Activated naive CD4-positive, alpha-beta T cell treated with anti-CD3 and anti-CD28 coated beads, Interleukin-2, amount 50 U/mL, for 72 hours (primary cell): ENCODE data around the gene HUS1. TPM values are rescaled to one million over a fixed set of nuclear protein-coding genes. Genes with fewer than 3 reads are reported as not detected.
"Not testable (repeated sequence)": the region's sequence is repeated elsewhere in the genome, so short reads cannot be mapped to it uniquely, and the experiment has no call there.

Source experiments
- ATAC-seq, 2 donors: fragments of 150-1000 bp; cut with Tn5 transposase; 2 replicates each; pipeline ENCODE4 v1.10.0; 2021; ENCODE audit warnings: mild to moderate bottlenecking in 2 of 2, moderate library complexity in 2 of 2
- DNase-seq, 2 donors: peaks; one replicate each; pipeline ENCODE4 v3.0.0; 2021 to 2022; ENCODE audit warnings: low spot score in 2 of 2
- H3K27ac Mint-ChIP-seq, 2 donors: one replicate each; pipeline ENCODE4 v1.8.0; 2022; ENCODE audit warnings: mild to moderate bottlenecking in 2 of 2, mixed read lengths in 2 of 2
- H3K36me3 Mint-ChIP-seq, 2 donors: one replicate each; pipeline ENCODE4 v1.8.0; 2022; ENCODE audit warnings: mixed read lengths in 2 of 2
- H3K9me3 Mint-ChIP-seq, 2 donors: one replicate each; pipeline ENCODE4 v1.8.0; 2022; ENCODE audit warnings: mixed read lengths in 2 of 2
- total RNA-seq, 2 donors: library from RNA; stranded (reverse); gene quantifications; one replicate each; pipeline ENCODE4 v1.2.3, GENCODE V29; 2022

Gene HUS1
- 10 to 100 TPM; 33.7 to 76.2 TPM for total RNA-seq

DNA sequence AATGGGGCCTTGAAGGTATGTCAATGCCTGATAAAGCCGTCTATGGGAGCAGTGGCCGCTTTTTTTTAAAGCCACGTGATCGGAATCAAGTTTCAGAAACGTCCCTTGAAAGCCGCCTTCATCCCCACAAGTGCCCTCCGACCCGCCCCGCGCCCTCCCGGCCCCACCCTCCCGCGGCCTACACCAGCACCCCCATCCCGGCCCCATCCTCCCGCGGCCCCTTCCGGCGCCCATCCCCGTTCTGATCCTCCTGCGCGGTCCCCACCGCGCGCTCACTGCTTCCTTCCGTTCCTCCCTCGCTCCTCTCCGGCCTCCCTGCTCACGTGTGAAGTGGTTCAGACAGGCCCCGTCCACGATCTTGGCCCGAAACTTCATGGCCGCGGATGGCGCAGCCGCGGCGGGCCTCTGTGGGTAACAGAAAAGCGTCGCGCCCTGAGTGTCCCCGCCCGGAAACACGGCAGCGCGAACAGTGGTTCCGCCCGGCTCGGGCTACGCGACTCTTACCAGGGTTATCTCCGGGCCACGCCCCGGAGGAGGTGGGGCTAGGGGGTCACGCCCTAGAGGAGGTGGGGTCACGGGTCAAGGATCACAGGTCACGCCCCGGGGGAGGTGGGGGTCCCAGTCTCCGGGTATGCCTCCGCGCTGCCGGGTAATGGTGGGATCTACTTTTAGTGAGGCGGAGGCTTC lies at the start of gene HUS1:
Gene HUS1, minus strand, starts transcription at position 471 of the 687 bp plus-strand sequence. Its CDS starts 96 bp downstream, at position 375.
- DNase-seq (peak; percentile 90 to 94), ATAC-seq (peak; percentile 99)
- H3K27ac Mint-ChIP-seq = peak within 1 kb of the TSS; percentile 95 to 99
- no peaks in the 10 kb centered on the region for H3K9me3 Mint-ChIP-seq
- peaks cover 28 to 35% of the 10 kb centered on the region in 2 donors for H3K36me3 Mint-ChIP-seq

DNA sequence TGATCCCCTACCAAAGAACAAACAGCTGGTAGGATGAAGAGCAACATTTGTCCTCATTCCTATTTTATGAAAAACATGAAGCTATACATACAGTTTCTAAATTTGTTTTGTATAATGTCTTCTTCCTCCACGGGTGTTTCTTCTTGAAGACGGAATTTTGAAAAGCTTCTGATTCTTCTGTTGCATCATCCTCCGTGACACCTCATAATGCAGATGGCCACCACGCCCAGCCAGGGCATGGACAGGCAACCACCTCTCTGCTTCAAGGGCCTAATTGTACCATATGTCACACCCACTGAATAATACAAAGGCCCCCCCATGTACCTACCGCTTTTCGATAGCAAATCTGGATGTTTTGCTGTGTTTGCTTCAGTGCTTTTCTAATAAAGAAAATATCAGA lies 49.5 kb upstream of the HUS1 start, which contains the start of gene SUN3:
Gene SUN3, minus strand, starts transcription at position 170 of the 400 bp plus-strand sequence. Its CDS starts 169 bp downstream, at position 1.
- Mint-ChIP-seq H3K27ac (no peak within 1 kb of the TSS), H3K36me3 (no peaks in the 10 kb centered on the region), H3K9me3 (peaks cover 0 to 4% of the 10 kb centered on the region in 2 donors)
- DNase-seq = no peak
- ATAC-seq = no peak

DNA sequence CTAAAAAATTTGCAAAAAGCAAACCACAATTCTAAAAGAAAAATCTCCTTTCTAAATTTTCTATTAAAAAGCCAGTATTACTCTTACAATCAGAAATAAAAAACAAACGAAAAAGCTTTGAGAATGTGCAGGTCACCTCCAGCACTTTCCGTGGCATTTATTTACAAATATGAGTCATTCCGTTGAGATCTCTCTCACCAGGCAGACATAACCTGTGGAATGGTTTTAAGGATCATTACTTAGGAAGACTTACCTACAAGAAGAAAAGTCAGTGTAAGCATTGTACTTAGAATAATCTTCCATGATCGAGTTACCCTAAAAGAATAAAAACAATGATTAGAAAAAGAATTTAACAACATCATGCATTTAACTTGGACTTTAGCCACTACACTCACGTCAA lies 46.2 kb upstream of the HUS1 start:
- Mint-ChIP-seq H3K27ac (no peak overlapping the region), H3K36me3 (peaks cover 0 to 6% of the 10 kb centered on the region in 2 donors), H3K9me3 (peaks cover 9 to 16% of the 10 kb centered on the region in 2 donors)

DNA sequence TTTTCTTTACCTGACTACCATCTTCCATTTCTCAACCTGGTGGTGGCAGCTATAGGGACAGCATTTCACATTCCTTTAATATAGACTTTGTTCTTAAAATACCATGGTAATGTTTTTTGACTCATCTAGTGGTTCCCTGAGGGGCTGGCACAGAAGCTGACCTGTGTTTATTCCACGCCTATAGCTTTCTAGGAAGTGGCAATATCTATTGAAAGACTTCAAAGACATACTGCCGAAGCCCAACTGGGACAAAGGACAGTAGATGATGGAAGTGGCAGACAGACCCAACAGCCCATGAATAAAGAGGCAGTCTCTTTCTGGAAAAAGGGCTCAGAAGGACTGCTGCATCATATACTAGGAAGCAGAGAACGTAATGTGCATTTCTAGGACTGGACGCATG lies 38.3 kb upstream of the HUS1 start:
- no peak for DNase-seq
- H3K9me3 Mint-ChIP-seq = peaks cover 10 to 15% of the 10 kb centered on the region in 2 donors
- ATAC-seq = no peak
- H3K36me3 Mint-ChIP-seq = peaks cover 0 to 6% of the 10 kb centered on the region in 2 donors
- no peak overlapping the region for H3K27ac Mint-ChIP-seq

More for the DNA sequence above, 46.2 kb upstream of the HUS1 start:
- ATAC-seq (no peak), DNase-seq (no peak)

DNA sequence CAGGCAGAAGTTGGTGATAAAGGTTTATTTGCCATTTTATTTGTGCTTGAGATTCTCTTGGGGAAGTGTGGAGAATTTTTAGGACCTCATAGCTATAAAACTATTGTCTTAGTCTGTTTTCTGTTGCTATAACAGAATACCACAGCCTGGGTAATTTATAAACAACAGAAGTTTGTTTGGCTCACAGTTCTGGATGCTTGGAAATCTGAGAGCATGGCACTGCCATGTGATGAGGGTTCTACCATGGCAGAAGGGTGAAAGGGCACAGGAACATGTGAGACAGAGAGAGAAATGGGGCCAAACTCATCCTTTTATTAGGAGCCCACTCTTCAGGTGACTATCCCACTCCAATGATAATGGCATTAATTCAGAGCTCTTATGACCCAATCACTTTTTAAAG lies 37.2 kb upstream of the HUS1 start:
- H3K9me3 Mint-ChIP-seq = peaks cover 7 to 15% of the 10 kb centered on the region in 2 donors
- ATAC-seq (no peak), DNase-seq (no peak)
- H3K36me3 Mint-ChIP-seq = peaks cover 0 to 2% of the 10 kb centered on the region in 2 donors
- no peak overlapping the region for H3K27ac Mint-ChIP-seq

DNA sequence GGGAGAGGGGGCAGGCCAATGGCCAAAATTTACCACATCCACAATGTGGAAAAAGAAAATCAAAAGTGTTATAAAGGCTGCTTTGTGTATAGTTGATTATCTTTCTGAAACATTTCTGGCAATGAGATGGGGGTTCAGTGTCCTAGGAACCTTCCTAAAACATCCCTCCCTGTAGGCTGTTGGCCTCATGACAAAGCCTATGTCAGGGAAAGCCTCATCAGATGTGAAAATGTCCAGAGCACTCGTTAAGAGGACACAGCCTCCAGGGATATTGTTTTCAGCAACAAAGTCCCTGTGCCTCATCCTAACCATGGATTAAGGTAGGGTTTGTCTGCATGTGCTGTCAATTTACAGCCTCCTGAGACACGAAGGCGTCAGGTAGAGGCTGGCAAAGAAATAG lies 32.5 kb upstream of the HUS1 start:
- H3K36me3 Mint-ChIP-seq = no peaks in the 10 kb centered on the region
- no peak overlapping the region for H3K27ac Mint-ChIP-seq
- ATAC-seq (no peak), DNase-seq (no peak)
- H3K9me3 Mint-ChIP-seq = no peaks in the 10 kb centered on the region

DNA sequence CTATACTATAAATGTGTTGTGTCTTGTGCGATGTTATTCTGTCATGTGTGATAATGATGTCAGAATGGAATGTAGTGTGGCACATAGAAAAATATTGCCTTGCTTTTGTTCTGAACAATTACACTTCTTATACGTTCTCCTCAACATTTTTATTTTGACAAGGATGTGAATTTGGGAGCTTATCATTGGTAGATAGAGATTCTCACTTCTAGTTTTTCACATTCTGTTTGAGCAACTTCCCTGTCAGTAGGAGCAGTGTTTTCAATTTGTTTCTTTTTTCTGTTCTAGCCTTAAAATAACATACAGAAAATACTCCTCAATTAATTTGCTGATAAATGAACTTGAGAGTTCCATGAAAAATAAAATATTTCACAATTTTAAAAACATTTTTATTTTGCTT lies 31.9 kb upstream of the HUS1 start:
- no peaks in the 10 kb centered on the region for H3K9me3 Mint-ChIP-seq
- H3K36me3 Mint-ChIP-seq = no peaks in the 10 kb centered on the region
- H3K27ac Mint-ChIP-seq = no peak overlapping the region

DNA sequence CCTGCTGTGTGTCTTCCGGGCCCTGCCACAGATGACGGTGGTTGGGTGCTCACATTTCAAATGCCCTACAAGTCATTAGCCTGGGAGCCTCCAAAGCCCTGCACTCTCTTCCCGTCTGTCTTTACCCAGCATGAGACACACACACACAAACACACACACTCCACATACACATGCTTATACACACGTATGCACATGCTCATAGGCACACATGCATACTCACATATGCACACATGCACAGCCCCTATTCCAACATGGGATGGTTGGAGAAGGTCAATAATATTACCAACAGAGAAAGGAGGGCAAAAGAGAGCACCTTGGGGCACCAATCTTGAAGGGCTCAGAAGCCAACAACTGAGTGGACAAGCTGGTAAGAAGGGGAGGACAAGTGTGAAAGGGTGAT lies 30.5 kb upstream of the HUS1 start:
- no peaks in the 10 kb centered on the region for H3K36me3 Mint-ChIP-seq
- DNase-seq (no peak), ATAC-seq (no peak)
- no peak overlapping the region for H3K27ac Mint-ChIP-seq
- H3K9me3 Mint-ChIP-seq = no peaks in the 10 kb centered on the region

More for the DNA sequence above, 31.9 kb upstream of the HUS1 start:
- no peak for ATAC-seq
- DNase-seq = no peak

DNA sequence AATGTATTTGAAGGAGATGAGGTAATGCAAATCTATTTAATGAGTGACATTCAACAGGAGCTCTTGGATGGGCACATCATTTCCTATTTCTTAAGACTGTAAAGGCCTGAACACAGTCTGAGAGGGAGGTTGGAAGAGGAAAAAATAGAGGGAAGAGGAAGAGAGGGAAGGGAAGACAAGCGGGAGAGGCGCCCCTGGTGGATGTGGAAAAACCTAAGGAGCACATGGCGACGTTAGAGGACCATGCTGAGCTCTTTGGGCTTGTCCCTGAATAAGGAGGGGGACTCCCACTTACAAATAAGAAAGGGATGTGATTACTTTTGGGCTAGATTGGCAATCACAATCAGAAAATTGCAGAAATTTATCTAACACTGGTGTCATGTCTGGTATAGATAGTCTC lies 29.8 kb upstream of the HUS1 start:
- H3K36me3 Mint-ChIP-seq = no peaks in the 10 kb centered on the region
- H3K9me3 Mint-ChIP-seq = no peaks in the 10 kb centered on the region
- H3K27ac Mint-ChIP-seq = no peak overlapping the region
- DNase-seq (no peak), ATAC-seq (no peak)

DNA sequence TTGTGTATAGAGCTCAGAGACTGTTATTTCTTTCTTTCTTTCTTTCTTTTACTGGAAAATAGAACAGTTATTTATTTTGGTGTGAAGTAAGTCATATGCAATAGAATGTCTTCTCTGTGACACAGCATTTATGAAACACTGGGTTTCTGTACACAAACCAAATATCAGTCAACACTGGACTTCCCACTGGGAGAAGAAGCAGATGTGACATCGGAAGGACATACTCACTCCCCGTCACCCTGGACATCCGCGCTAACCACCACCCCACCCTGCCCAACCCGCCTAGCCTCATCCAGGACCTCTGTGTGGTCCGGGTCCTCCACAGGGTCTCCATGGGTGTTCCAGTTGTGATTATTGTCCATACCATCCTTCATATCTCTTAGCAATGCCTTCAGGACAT lies 27.5 kb upstream of the HUS1 start:
- Mint-ChIP-seq H3K36me3 (no peaks in the 10 kb centered on the region), H3K9me3 (no peaks in the 10 kb centered on the region), H3K27ac (no peak overlapping the region)
- no peak for DNase-seq
- ATAC-seq = no peak

DNA sequence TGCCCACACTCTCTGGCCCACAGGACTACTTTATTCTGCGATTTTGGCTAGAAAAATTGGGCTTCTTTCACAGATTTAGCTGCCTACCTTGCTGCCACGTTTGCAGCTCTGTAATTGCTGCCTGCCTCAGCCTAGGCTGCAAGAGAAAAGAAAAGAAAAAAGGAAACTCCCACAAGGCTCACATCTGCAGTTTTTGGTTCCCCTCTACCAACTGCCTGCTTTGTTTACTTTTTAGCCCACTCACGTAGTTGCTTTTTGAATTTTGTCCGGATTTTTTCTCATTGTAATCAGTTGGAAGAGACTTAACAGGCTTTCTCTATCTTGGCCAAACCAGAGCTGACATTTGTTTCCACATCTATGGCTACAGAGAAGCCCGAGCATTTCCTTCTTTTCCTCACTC lies 25.2 kb upstream of the HUS1 start:
- no peaks in the 10 kb centered on the region for H3K9me3 Mint-ChIP-seq
- H3K36me3 Mint-ChIP-seq = no peaks in the 10 kb centered on the region
- DNase-seq (no peak), ATAC-seq (no peak)
- H3K27ac Mint-ChIP-seq = no peak overlapping the region

DNA sequence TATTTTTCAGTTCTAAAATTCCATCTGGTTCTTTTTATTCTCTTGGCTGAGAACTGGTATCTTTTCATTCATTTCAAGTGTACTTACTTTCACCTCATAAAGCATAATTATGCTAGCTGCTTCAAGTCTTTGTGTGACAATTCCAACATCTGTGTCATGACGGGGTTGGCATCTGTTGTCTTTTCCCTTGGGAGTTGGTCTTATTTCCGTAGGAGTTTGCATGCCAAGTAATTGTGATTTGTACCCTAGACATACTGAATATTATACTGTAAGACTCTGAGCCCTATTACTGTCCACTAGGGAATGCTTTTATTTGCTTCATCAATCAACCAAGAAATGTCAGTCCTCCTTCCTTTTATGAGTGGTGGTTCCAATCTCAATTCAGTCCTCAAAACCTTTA lies 24.6 kb upstream of the HUS1 start:
- no peaks in the 10 kb centered on the region for H3K36me3 Mint-ChIP-seq
- H3K27ac Mint-ChIP-seq = no peak overlapping the region
- H3K9me3 Mint-ChIP-seq = no peaks in the 10 kb centered on the region
- ATAC-seq (no peak), DNase-seq (no peak)

DNA sequence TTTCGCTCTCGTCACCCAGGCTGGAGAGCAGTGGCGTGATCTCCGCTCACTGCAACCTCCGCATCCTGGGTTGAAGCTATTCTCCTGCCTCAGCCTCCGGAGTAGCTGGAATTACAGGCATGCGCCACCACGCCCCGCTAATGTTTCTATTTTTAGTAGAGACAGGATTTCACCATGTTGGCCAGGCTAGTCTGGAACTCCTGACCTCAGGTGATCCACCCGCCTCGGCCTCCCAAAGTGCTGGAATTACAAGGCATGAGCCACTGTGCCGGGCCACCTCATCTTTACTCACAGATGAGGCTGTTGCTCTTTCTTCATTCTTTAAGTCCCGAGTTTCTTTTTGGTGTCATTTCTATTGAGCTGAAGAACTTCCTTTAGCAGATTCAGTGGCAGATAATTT lies 20.7 kb upstream of the HUS1 start:
- H3K27ac Mint-ChIP-seq, H3K36me3 Mint-ChIP-seq, DNase-seq, ATAC-seq, H3K9me3 Mint-ChIP-seq: not testable (repeated sequence)

DNA sequence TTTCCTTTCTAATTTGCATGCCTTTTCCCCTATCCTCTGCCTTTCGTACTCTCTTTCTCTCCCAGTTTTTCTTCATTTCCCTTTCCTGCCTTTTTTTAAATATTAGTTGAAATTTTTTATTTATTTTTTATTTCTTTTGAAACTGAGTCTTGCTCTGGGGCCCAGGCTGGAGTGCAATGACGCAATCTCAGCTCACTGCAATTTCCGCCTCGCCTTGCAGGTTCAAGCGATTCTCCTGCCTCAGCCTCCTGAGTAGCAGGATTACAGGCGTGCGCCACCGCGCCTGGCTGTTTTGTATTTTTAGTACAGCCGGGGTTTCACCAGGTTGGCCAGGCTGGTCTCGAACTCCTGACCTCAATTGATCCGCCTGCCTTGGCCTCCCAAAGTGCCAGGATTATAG lies 20.0 kb upstream of the HUS1 start:
- no peaks in the 10 kb centered on the region for H3K36me3 Mint-ChIP-seq
- no peak overlapping the region for H3K27ac Mint-ChIP-seq
- DNase-seq = no peak
- no peak for ATAC-seq
- H3K9me3 Mint-ChIP-seq = peaks cover 9 to 10% of the 10 kb centered on the region in 2 donors

DNA sequence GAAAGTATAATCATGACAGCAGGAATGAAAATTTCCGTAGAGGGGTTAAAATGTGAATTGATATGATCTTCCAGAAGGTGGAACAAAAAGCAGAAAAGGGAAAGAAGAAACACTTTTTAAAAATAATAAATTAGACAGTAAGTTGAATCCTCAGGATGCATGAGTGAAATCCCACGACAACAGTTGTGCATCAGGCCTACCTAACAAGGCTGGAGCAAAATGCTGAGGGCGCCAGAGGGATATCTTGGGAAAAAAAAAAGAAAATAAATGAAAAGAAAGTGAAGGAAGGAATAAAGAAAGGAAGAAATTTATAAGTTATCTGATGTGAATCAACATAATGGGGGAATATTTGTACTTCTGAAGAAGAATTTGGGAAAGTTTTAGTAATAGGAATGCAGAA lies 13.0 kb upstream of the HUS1 start:
- peaks cover 9 to 15% of the 10 kb centered on the region in 2 donors for H3K9me3 Mint-ChIP-seq
- DNase-seq (no peak), ATAC-seq (no peak)
- no peaks in the 10 kb centered on the region for H3K36me3 Mint-ChIP-seq
- peak overlapping the region; percentile 88 to 90 for H3K27ac Mint-ChIP-seq

DNA sequence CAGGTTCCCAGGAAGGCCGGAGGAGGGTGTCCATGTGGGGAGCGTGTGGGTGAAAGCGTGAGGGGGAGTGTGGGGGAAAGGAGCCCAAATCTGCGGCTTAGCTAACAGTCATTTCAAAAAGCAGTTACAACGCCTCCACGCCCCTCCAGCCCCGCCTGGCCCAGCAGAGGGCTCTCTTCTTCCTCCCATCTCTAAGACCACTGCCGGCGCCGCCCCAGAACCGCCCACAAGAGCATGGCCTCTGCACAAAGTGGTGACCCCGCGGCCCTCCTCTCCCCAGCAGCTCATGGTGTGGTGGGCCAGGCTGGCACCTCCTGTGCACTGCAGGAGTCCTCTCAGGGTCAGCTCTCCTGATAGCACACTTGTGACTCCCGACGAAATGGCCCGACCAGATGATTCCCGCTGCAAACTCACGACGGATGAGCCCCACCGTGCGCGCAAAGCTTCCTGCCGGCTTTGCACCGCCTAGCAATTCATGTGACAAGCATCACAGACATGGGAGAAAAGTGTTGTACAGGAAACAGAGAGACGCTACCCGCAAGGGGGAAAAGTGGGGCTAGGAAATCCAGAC lies 12.4 kb upstream of the HUS1 start:
- DNase-seq = peak; percentile 76 to 85
- Mint-ChIP-seq H3K9me3 (peaks cover 9 to 15% of the 10 kb centered on the region in 2 donors), H3K36me3 (no peaks in the 10 kb centered on the region), H3K27ac (peak overlapping the region; percentile 88 to 90)
- ATAC-seq = peak; percentile 97 to 99

DNA sequence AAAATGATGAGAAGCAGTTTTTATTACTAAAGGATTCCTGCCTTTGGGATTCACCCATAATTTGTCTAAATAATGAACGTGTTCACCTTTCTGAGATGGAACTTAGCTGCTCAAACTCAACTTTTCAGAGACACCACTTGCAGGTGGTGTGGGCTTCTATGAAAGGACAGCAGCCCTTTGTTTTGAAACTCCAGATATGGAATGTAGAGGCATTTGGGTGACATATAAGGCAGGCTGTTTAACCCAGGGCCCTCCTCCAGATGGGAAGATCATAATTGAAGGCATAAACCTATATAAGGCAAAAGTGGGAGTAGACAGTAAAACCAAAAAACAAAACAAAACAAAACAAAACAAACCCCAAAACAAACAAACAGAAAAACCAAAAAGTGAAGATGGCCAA lies 11.9 kb upstream of the HUS1 start:
- DNase-seq = no peak
- Mint-ChIP-seq H3K27ac (peak overlapping the region in 1 of 2 donors; percentile 90), H3K36me3 (no peaks in the 10 kb centered on the region), H3K9me3 (peaks cover 9 to 15% of the 10 kb centered on the region in 2 donors)
- no peak for ATAC-seq

DNA sequence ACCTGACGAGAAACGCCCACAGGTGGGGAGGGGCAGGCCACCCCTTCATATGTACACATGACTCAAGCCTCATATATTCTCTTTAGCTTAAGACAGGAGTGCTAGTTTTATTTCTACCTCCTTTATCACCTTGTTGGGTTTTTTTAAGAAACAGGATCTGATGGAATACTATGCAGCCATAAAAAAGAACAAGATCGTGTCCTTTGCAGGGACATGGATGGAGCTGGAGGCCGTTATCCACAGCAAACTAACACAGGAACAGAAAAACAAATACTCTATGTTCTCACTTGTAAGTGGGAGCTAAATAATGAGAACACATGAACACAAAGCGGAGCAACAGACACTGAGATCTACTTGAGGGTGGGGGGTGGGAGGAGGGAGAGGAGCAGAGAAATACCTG lies 11.2 kb upstream of the HUS1 start:
- H3K36me3 Mint-ChIP-seq = no peaks in the 10 kb centered on the region
- no peak for ATAC-seq

More for the DNA sequence above, 11.2 kb upstream of the HUS1 start:
- no peak for DNase-seq
- H3K9me3 Mint-ChIP-seq = peaks cover 9 to 15% of the 10 kb centered on the region in 2 donors
- H3K27ac Mint-ChIP-seq = peak overlapping the region in 1 of 2 donors; percentile 11
